ENCODE data around the gene IL1B.

- TF ChIP-seq, protein P1, sequence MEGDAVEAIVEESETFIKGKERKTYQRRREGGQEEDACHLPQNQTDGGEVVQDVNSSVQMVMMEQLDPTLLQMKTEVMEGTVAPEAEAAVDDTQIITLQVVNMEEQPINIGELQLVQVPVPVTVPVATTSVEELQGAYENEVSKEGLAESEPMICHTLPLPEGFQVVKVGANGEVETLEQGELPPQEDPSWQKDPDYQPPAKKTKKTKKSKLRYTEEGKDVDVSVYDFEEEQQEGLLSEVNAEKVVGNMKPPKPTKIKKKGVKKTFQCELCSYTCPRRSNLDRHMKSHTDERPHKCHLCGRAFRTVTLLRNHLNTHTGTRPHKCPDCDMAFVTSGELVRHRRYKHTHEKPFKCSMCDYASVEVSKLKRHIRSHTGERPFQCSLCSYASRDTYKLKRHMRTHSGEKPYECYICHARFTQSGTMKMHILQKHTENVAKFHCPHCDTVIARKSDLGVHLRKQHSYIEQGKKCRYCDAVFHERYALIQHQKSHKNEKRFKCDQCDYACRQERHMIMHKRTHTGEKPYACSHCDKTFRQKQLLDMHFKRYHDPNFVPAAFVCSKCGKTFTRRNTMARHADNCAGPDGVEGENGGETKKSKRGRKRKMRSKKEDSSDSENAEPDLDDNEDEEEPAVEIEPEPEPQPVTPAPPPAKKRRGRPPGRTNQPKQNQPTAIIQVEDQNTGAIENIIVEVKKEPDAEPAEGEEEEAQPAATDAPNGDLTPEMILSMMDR (IDR thresholded peaks at IDR 0.05) = no peak
- TF ChIP-seq POLR2A (IDR thresholded peaks at IDR 0.05) = no peak
Observed at GRCh38 chr2:112827009-112827408, 9.6 kb downstream of the IL1B start.

All from right lobe of liver (tissue), 4 donors.